Choroid plexus epithelial cell (primary cell): ENCODE data around the gene CNBP.

Source experiments
- DNase-seq: peaks from one replicate; pipeline ENCODE4 v3.0.0-alpha.2; 2010; ENCODE audit warnings: low read depth
- H3K4me3 ChIP-seq: 2 replicates; pipeline ENCODE4 v1.5.1; 2011; ENCODE audit warnings: low read depth, mild to moderate bottlenecking, control low read depth, low read length, moderate library complexity
- TF ChIP-seq, protein P1 (sequence below): conservative IDR thresholded peaks from 2 replicates; pipeline ENCODE4 v1.5.1; 2011; ENCODE audit warnings: low read depth, mild to moderate bottlenecking, control low read depth, inconsistent platforms, low read length, moderate library complexity

The CNBP gene

DNA sequence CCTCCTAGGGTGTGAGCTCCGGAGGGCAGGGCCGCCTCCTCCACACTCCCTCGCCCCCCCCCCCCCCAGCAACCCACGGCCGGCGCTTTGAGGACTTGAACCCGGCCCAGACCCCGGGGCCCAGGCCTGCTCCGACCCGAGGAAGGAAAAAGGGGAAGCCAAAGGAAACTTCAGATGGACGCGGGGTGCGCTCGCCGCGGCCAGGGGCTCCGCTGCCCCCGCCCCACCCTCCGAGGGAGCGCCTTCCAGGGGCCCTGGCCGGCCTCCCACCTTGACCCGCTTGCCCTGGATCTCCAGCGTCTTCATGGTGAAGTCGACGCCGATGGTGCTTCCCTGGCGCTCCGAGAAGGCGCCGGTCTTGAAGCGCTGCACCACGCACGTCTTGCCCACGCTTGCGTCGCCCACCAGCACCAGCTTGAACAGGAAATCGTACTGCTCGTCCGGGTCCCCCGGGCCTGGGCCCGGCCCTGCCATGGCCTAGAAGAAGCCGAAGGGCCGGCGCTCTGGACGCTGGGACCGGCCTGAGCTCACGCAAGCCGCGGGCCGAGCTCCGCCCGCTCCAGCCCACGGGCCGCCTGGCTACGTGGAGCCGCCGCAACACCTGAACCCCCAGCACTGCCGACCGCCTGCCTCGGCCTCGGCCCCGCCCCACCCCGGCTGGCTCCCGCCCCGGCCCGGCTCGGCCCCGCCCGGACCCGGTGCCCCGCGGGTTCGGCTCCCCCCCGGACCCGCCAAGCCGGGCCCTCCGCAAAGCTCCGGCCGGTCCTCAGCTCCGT is 62.5 kb downstream of the CNBP start:
- peak; percentile 56 for DNase-seq
- H3K4me3 ChIP-seq, result peak overlapping the region; percentile 87
- TF ChIP-seq, protein P1, sequence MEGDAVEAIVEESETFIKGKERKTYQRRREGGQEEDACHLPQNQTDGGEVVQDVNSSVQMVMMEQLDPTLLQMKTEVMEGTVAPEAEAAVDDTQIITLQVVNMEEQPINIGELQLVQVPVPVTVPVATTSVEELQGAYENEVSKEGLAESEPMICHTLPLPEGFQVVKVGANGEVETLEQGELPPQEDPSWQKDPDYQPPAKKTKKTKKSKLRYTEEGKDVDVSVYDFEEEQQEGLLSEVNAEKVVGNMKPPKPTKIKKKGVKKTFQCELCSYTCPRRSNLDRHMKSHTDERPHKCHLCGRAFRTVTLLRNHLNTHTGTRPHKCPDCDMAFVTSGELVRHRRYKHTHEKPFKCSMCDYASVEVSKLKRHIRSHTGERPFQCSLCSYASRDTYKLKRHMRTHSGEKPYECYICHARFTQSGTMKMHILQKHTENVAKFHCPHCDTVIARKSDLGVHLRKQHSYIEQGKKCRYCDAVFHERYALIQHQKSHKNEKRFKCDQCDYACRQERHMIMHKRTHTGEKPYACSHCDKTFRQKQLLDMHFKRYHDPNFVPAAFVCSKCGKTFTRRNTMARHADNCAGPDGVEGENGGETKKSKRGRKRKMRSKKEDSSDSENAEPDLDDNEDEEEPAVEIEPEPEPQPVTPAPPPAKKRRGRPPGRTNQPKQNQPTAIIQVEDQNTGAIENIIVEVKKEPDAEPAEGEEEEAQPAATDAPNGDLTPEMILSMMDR, result no peak

DNA sequence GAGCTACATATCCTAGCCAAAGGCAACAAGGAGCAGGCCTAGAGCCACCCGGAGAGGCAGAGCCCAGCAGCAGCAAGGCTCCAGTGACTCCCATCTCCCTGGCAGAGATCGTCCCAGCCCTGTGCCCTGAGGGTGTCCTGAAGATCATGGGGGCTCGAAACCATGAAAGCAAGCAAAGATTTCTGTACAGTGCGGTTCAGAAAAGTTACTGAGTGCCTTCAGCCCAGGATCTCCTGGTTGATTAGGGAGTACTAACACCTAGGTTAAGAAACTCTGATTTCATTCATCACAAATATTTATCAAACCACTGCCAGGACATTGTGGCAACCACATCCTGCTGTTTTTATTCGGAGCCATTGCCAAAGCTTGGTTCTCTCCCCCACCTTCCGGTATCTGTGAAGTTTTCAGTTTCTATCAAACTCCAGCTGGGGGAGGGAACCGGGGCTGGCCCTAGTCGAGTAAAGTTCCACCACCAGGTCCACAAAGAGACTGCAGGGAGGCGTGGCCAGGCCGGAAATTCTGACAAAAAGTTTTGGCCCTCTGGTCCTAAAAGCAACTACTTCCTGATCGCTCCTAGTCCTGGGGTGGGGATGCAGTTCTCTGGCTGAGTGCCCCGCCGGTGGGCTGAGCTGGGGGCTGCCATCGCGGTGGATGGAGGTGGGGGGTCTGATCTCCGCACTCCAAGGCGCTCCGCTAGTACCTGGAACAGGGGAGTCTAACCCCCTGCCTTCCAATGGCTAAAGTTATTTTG is 63.3 kb downstream of the CNBP start:
- H3K4me3 ChIP-seq, result peak overlapping the region; percentile 87
- peak; percentile 92 for DNase-seq
- TF ChIP-seq, protein P1, result peak; percentile 49

GRCh38 chr3:129119365-129120100 is 64.2 kb downstream of the CNBP start:
- H3K4me3 ChIP-seq, result peak overlapping the region; percentile 87
- DNase-seq, result peak; percentile 17
- TF ChIP-seq, protein P1, result no peak

DNA sequence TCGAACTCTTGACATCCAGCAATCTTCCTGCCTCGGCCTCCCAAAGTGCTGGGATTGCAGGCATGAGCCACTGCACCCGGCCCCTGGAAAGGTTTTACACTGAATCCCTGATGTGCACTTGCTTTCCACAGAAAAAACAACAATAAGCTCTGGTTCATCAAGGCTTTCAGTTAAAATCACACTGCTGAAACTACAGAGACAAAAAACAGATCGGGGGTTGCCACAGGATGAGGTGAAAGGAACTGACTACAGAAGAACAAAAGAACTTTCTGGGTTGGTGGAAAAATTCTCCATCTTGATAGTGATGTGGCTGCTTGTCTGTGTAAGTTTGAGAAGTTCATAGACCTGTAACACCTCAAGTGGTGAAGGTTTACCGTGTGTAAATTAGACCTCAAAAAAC is 65.0 kb downstream of the CNBP start:
- DNase-seq, result no peak
- H3K4me3 ChIP-seq, result peak overlapping the region; percentile 87
- TF ChIP-seq, protein P1, result no peak
